Heart left ventricle (tissue), 13 donors: Measurements from ENCODE around the gene HMGB1.

ENCODE experiments used
- POLR2A ChIP-seq, 2 donors: fragments of 450-650 bp; IDR thresholded peaks; one replicate each; pipeline ENCODE4 v1.6.1; 2017; ENCODE audit warnings: antibody characterized with exemption in 2 of 2, mild to moderate bottlenecking in 2 of 2, moderate library complexity in 2 of 2
- TF ChIP-seq, protein P1 (sequence below), 12 donors: fragments of 200-600 bp; sonication (generic) in 4 of 12; IDR thresholded peaks; one replicate each; pipeline versions ENCODE4 v1.5.0 to v1.8.0; 2018 to 2022; ENCODE audit warnings: antibody characterized with exemption in 12 of 12, mild to moderate bottlenecking in 5 of 12
- donor health status: ischemic (EF 13 %, LVEDD 7.1; RV severe dilation, severe dysfunction).
- donor health status: DM: no; HTN: yes; CAD: no.
- donor health status: DM: no; HTN: no; CAD: no.
- donor health status: ischemic (EF 25% LVEDD 6.9; RV normal size, moderate dysfunction).
- donor health status: ischemic (EF 25% LVEDD 5.7; RV mildly dilated, moderate dysfunction).
- donor health status: ischemic (EF 35%, LVEDD 5.7; RV mildly dilated, moderate dysfunction).
- donor health status: nonischemic (EF 11% LVEDD 7.7; RV severe dilation, severe dysfunction).
- donor health status: DM: yes; HTN: yes; CAD: no.
- donor health status: PGD.
- donor health status: ischemic (EF 29% LVEDD 5.4; RV normal size, mild dysfunction).
- donor health status: nonischemic (EF 23%, LVEDD 6.1; RV moderate dilation, normal function).

DNA sequence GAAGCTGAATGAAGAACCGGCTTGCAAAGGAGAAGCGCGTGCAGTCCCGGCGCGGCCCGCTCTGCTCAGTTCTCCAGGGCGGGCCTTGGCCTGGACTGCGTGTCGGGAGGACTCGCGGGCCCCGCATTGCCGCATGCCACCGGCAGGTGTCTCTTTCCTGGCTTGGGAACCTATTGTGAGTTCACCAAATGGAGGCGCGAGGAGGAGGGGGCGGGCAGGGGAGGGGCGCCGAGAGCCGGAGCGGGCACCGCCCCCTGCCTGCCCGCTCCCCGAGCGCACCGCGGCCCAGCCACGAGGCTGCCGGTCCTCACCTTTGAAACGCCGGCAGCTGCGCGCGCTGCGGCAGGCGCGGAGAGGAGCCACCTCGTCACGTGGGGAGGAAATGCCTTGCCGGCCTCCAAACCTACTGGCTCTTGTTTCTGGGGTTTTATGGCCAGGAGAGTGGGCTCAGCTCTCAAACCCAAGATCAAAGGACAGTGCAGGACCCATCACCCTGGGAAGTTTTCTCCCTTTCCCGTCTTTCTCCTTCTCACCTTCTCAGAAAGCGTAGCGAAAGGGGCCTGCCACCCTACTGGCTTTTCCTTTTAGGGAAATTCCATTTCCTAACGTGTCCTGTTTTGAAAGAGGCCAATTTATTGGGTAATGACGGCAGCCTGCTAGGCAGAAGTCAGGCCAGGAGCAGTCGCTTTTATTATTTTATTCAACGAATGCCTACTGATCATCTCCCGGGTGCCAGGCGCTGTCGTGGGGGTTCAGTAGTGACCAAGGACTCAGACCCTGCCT, 57.2 kb downstream of the HMGB1 start:
- TF ChIP-seq, protein P1, sequence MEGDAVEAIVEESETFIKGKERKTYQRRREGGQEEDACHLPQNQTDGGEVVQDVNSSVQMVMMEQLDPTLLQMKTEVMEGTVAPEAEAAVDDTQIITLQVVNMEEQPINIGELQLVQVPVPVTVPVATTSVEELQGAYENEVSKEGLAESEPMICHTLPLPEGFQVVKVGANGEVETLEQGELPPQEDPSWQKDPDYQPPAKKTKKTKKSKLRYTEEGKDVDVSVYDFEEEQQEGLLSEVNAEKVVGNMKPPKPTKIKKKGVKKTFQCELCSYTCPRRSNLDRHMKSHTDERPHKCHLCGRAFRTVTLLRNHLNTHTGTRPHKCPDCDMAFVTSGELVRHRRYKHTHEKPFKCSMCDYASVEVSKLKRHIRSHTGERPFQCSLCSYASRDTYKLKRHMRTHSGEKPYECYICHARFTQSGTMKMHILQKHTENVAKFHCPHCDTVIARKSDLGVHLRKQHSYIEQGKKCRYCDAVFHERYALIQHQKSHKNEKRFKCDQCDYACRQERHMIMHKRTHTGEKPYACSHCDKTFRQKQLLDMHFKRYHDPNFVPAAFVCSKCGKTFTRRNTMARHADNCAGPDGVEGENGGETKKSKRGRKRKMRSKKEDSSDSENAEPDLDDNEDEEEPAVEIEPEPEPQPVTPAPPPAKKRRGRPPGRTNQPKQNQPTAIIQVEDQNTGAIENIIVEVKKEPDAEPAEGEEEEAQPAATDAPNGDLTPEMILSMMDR (IDR thresholded peaks at IDR 0.05): peak; percentile 73 to 96 (median 81)
- TF ChIP-seq POLR2A (IDR thresholded peaks at IDR 0.05): no peak
